H9 (cell line): ENCODE results near the gene PLEK. TPM values are rescaled to one million over a fixed set of nuclear protein-coding genes. Genes with fewer than 3 reads are reported as not detected.
A peak's percentile ranks its signal among the peaks of the same experiment; 100 is the strongest.

ENCODE experiments used
- DNase-seq: peaks from one replicate; pipeline ENCODE4 v3.0.0-alpha.2; 2017
- H2AFZ ChIP-seq: one replicate; pipeline ENCODE4 v1.6.1; 2013; ENCODE audit warnings: mild to moderate bottlenecking, low read length, control low read depth, moderate library complexity
- H2AK5ac ChIP-seq: 2 replicates; pipeline ENCODE4 v1.6.1; 2013; ENCODE audit warnings: low read length, control low read depth, mixed read lengths; ENCODE audit not compliant: insufficient read length
- H2BK120ac ChIP-seq: one replicate; pipeline ENCODE4 v1.6.1; 2013; ENCODE audit warnings: low read depth, mild to moderate bottlenecking, low read length, control low read depth, inconsistent platforms; ENCODE audit not compliant: poor library complexity, severe bottlenecking
- H2BK12ac ChIP-seq: 2 replicates; pipeline ENCODE4 v1.6.1; 2013; ENCODE audit warnings: low read length, control low read depth, mixed read lengths, low read depth; ENCODE audit not compliant: insufficient read length
- H2BK15ac ChIP-seq: 2 replicates; pipeline ENCODE4 v1.6.1; 2013; ENCODE audit warnings: low read depth, low read length, control low read depth
- H2BK20ac ChIP-seq: one replicate; pipeline ENCODE4 v1.6.1; 2013; ENCODE audit warnings: low read depth, mild to moderate bottlenecking, low read length, control low read depth, inconsistent platforms; ENCODE audit not compliant: poor library complexity, severe bottlenecking
- H2BK5ac ChIP-seq: 2 replicates; pipeline ENCODE4 v1.6.1; 2013; ENCODE audit warnings: low read length, control low read depth, mixed read lengths; ENCODE audit not compliant: insufficient read length
- H3K14ac ChIP-seq: 2 replicates; pipeline ENCODE4 v1.6.1; 2013; ENCODE audit warnings: low read length, control low read depth; ENCODE audit not compliant: insufficient read depth
- H3K18ac ChIP-seq: 2 replicates; pipeline ENCODE4 v1.6.1; 2013; ENCODE audit warnings: low read depth, mild to moderate bottlenecking, mixed read lengths, low read length, control low read depth; ENCODE audit not compliant: insufficient read length
- H3K23ac ChIP-seq: 2 replicates; pipeline ENCODE4 v1.6.1; 2013; ENCODE audit warnings: low read length, control low read depth, mixed read lengths, low read depth; ENCODE audit not compliant: insufficient read length
- H3K23me2 ChIP-seq: 2 replicates; pipeline ENCODE4 v1.6.1; 2013; ENCODE audit warnings: low read depth, mild to moderate bottlenecking, mixed read lengths, low read length, control low read depth; ENCODE audit not compliant: insufficient read length, poor library complexity, severe bottlenecking
- H3K27ac ChIP-seq: 2 replicates; pipeline ENCODE4 v1.5.1; 2013; ENCODE audit warnings: low read length, control low read depth, mixed read lengths, low read depth; ENCODE audit not compliant: insufficient read length
- H3K27me3 ChIP-seq: 2 replicates; pipeline ENCODE4 v1.6.1; 2013; ENCODE audit warnings: low read length, control low read depth, inconsistent platforms; ENCODE audit not compliant: insufficient read depth
- H3K4ac ChIP-seq: 2 replicates; pipeline ENCODE4 v1.6.1; 2013; ENCODE audit warnings: low read depth, mild to moderate bottlenecking, control low read depth, inconsistent platforms, low read length, moderate library complexity
- H3K4me1 ChIP-seq: 2 replicates; pipeline ENCODE4 v1.6.1; 2013; ENCODE audit warnings: low read length, control low read depth, inconsistent platforms; ENCODE audit not compliant: insufficient read depth
- H3K4me2 ChIP-seq: 2 replicates; pipeline ENCODE4 v1.6.1; 2013; ENCODE audit warnings: low read length, control low read depth, mixed read lengths; ENCODE audit not compliant: insufficient read length, insufficient read depth
- H3K56ac ChIP-seq: 2 replicates; pipeline ENCODE4 v1.6.1; 2013; ENCODE audit warnings: low read depth, mild to moderate bottlenecking, mixed read lengths, low read length, control low read depth; ENCODE audit not compliant: insufficient read length
- H3K79me1 ChIP-seq: 2 replicates; pipeline ENCODE4 v1.6.1; 2013; ENCODE audit warnings: low read depth, mild to moderate bottlenecking, moderate library complexity, low read length, control low read depth, inconsistent platforms; ENCODE audit not compliant: insufficient read depth, poor library complexity, severe bottlenecking
- H3K79me2 ChIP-seq: 2 replicates; pipeline ENCODE4 v1.6.1; 2013; ENCODE audit warnings: low read length, control low read depth, inconsistent platforms; ENCODE audit not compliant: insufficient read depth
- H3K9ac ChIP-seq: 2 replicates; pipeline ENCODE4 v1.6.1; 2013; ENCODE audit warnings: low read length, control low read depth, mixed read lengths; ENCODE audit not compliant: insufficient read length; ENCODE audit errors: extremely low read depth
- H3K9me3 ChIP-seq: one replicate; pipeline ENCODE4 v1.6.1; 2013; ENCODE audit warnings: low read depth, low read length, inconsistent platforms; ENCODE audit not compliant: control insufficient read depth
- H3T11ph ChIP-seq: one replicate; pipeline ENCODE4 v1.6.1; 2013; ENCODE audit warnings: mild to moderate bottlenecking, low read length, control low read depth, inconsistent platforms
- H4K20me1 ChIP-seq: one replicate; pipeline ENCODE4 v1.6.1; 2013; ENCODE audit not compliant: control insufficient read depth, insufficient read length, insufficient read depth
- H4K5ac ChIP-seq: 2 replicates; pipeline ENCODE4 v1.6.1; 2013; ENCODE audit warnings: low read depth, mild to moderate bottlenecking, mixed read lengths, low read length, control low read depth; ENCODE audit not compliant: insufficient read length
- H4K8ac ChIP-seq: replicated peaks from 2 replicates; pipeline ENCODE4 v1.6.1; 2013; ENCODE audit warnings: low read length, control low read depth, mixed read lengths, low read depth; ENCODE audit not compliant: insufficient read length
- H4K91ac ChIP-seq: 2 replicates; pipeline ENCODE4 v1.6.1; 2013; ENCODE audit warnings: low read depth, mild to moderate bottlenecking, moderate library complexity, mixed read lengths, low read length, control low read depth; ENCODE audit not compliant: insufficient read length
- H3K27ac Mint-ChIP-seq, 3 experiments: 2 replicates in 2 of 3; 3 replicates in 1 of 3; pipeline ENCODE4 v1.8.0; 2020 to 2021; ENCODE audit warnings: mixed read lengths in 3 of 3, mild to moderate bottlenecking in 1 of 3, moderate library complexity in 1 of 3
- H3K27me3 Mint-ChIP-seq: 2 replicates; pipeline ENCODE4 v1.8.0; 2021; ENCODE audit warnings: low read depth, mild to moderate bottlenecking, moderate library complexity, mixed read lengths
- H3K36me3 Mint-ChIP-seq, 3 experiments: 2 replicates in 2 of 3; 3 replicates in 1 of 3; pipeline ENCODE4 v1.8.0; 2020 to 2021; ENCODE audit warnings: low read depth in 3 of 3, mixed read lengths in 3 of 3; ENCODE audit not compliant: insufficient read depth in 1 of 3
- H3K4me1 Mint-ChIP-seq, 2 experiments: 2 replicates each; pipeline ENCODE4 v1.8.0; 2020; ENCODE audit warnings: mixed read lengths in 2 of 2
- H3K4me3 Mint-ChIP-seq, 2 experiments: 2 replicates in 1 of 2; 3 replicates in 1 of 2; pipeline ENCODE4 v1.8.0; 2020 to 2021; ENCODE audit warnings: mild to moderate bottlenecking in 2 of 2, mixed read lengths in 2 of 2, moderate library complexity in 1 of 2
- H3K9me3 Mint-ChIP-seq, 2 experiments: 2 replicates in 1 of 2; 3 replicates in 1 of 2; pipeline ENCODE4 v1.8.0; 2020; ENCODE audit warnings: mild to moderate bottlenecking in 2 of 2, mixed read lengths in 2 of 2, moderate library complexity in 1 of 2
- WGBS: extraction: QIAGEN DNeasy Blood & Tissue Kit; methylation state at CpG from one replicate; pipeline ENCODE4 v1.1.7; 2013; ENCODE audit warnings: missing lambda C conversion rate, low lambda C conversion rate, mixed read lengths; ENCODE audit not compliant: insufficient read length; ENCODE audit errors: extremely low coverage; 5-methylcytosine and 5-hydroxymethylcytosine counted together
- total RNA-seq: library from RNA; stranded (reverse); gene quantifications from 2 replicates; pipeline ENCODE4 v1.2.1, GENCODE V29; 2021
- TF ChIP-seq, protein P1 (sequence below): fragments of 200-600 bp; sonication (generic); conservative IDR thresholded peaks from 3 replicates; pipeline ENCODE4 v1.8.0; 2021; ENCODE audit warnings: antibody characterized with exemption, mild to moderate bottlenecking

PLEK gene
- total RNA-seq, 1 experiment from 2014 or later, result not detected

DNA sequence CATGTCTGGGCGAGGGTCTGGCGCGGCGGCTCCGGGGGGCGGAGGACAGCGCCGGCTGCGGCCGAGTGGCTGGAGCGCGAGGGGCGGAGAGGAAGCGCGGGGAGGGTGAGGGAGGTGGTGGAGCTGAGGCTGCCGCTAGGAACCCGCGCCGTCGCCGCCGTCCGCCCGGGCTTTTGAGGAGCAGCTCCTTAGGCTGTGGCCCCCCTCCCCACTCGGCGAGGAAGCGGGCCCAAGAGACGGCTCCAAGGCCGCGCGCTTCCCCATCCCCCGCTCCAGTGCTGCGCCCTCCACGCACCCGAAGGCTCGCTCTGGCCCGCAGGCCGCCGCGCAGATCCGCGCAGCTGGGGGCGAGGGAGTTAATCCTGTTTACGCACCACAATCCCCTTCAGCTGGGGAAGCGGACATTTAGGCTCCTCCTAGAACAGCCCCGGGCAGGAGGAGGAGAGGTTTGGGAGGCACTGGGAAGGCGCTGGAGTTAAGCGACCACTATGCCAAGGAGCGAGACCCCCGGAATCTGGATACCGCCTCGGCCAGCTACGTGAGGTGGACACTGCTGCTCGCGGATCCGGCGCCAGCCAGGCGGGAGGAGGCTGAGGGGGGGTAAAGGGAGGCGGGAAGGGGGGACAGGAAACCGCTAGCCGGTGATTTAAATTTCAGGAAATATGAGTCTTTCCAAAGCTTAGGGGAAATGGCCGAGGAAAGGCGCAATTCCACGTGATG lies 45.5 kb upstream of the PLEK start, which contains the start of gene CNRIP1:
TSS of gene CNRIP1 (minus strand) at position 552 of the 720 bp plus-strand sequence. CDS start at position 3, 549 bp downstream.
- no peak within 1 kb of the TSS for H3K56ac ChIP-seq
- no peak within 1 kb of the TSS for H3K4ac ChIP-seq
- no peak within 1 kb of the TSS for H2AK5ac ChIP-seq
- H3K79me1 ChIP-seq, result no peaks in the 10 kb centered on the region
- peaks cover 17% of the 10 kb centered on the region; the same call in 1 of the 2 replicates for H3K27me3 ChIP-seq
- no peak within 1 kb of the TSS for H3K27ac ChIP-seq
- H2BK12ac ChIP-seq, result no peak within 1 kb of the TSS
- peak; percentile 58 for DNase-seq
- Mint-ChIP-seq H3K4me3 (peak within 1 kb of the TSS; percentile 69 to 89), H3K27me3 (peaks cover 83% of the 10 kb centered on the region), H3K36me3 (no peaks in the 10 kb centered on the region; a peak in 1 of 7 replicates), H3K4me1 (peaks cover 13 to 14% of the 10 kb centered on the region in 2 experiments), H3K27ac (no peak within 1 kb of the TSS; a peak in 1 of 7 replicates), H3K9me3 (peaks cover 0 to 2% of the 10 kb centered on the region in 2 experiments; a peak in 1 of 5 replicates)
- H3K9me3 ChIP-seq, result no peaks in the 10 kb centered on the region
- H3T11ph ChIP-seq, result no peak within 1 kb of the TSS
- H2BK5ac ChIP-seq, result no peak within 1 kb of the TSS
- H3K79me2 ChIP-seq, result no peaks in the 10 kb centered on the region
- H2AFZ ChIP-seq, result no peak within 1 kb of the TSS
- no peak within 1 kb of the TSS for H2BK120ac ChIP-seq
- H3K18ac ChIP-seq, result no peak within 1 kb of the TSS
- H3K23me2 ChIP-seq, result peaks cover 10% of the 10 kb centered on the region
- H3K14ac ChIP-seq, result no peak within 1 kb of the TSS
- no CpG with 5 or more reads among the region's 64 CpGs for WGBS
- no peaks in the 10 kb centered on the region for H4K20me1 ChIP-seq
- no peak within 1 kb of the TSS for H4K91ac ChIP-seq
- H3K23ac ChIP-seq, result no peak within 1 kb of the TSS
- TF ChIP-seq, protein P1, sequence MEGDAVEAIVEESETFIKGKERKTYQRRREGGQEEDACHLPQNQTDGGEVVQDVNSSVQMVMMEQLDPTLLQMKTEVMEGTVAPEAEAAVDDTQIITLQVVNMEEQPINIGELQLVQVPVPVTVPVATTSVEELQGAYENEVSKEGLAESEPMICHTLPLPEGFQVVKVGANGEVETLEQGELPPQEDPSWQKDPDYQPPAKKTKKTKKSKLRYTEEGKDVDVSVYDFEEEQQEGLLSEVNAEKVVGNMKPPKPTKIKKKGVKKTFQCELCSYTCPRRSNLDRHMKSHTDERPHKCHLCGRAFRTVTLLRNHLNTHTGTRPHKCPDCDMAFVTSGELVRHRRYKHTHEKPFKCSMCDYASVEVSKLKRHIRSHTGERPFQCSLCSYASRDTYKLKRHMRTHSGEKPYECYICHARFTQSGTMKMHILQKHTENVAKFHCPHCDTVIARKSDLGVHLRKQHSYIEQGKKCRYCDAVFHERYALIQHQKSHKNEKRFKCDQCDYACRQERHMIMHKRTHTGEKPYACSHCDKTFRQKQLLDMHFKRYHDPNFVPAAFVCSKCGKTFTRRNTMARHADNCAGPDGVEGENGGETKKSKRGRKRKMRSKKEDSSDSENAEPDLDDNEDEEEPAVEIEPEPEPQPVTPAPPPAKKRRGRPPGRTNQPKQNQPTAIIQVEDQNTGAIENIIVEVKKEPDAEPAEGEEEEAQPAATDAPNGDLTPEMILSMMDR, result no peak
- no peak within 1 kb of the TSS for H4K5ac ChIP-seq
- H3K4me1 ChIP-seq, result no peaks in the 10 kb centered on the region; the same call in 1 of the 2 replicates
- peak within 1 kb of the TSS; percentile 74 for H3K4me2 ChIP-seq
- no peak within 1 kb of the TSS for H4K8ac ChIP-seq
- no peak within 1 kb of the TSS for H2BK20ac ChIP-seq
- H2BK15ac ChIP-seq, result no peak within 1 kb of the TSS
- no peak within 1 kb of the TSS for H3K9ac ChIP-seq
